ENCODE results near the gene RANBP10. TPM values are rescaled to one million over a fixed set of nuclear protein-coding genes. Genes with fewer than 3 reads are reported as not detected.

The RANBP10 gene
- total RNA-seq (29.4 TPM), polyA plus RNA-seq (10 to 100 TPM in 1 of 4 donors, 1 to 10 TPM in 3; 7.3 to 10.0 (median 8.0) TPM)

GRCh38 chr16:67806428-67807147, at the start of gene RANBP10, which contains the start of gene TSNAXIP1:
Gene RANBP10, minus strand, starts transcription at chr16:67806560. Its CDS starts 24 bp downstream, at chr16:67806536.
Gene TSNAXIP1, plus strand, starts transcription at chr16:67806889. Its CDS starts 261 bp downstream, at chr16:67807150.
- Mint-ChIP-seq H3K36me3 (peaks cover 5% of the 10 kb centered on the region), H3K27ac (peak within 1 kb of the TSS; percentile 86 to 91 (median 88)), H3K4me3 (peak within 1 kb of the TSS; percentile 92 to 99 (median 94)), H3K27me3 (no peaks in the 10 kb centered on the region), H3K9me3 (no peaks in the 10 kb centered on the region), H3K4me1 (peaks cover 5 to 48% (median 29%) of the 10 kb centered on the region in 4 donors)
- Histone ChIP-seq H3K27ac (ENCODE audit: insufficient read depth, low read length, poor library complexity, severe bottlenecking) (peak within 1 kb of the TSS; percentile 78), H3K4me3 (ENCODE audit: low read depth, low read length) (peak within 1 kb of the TSS; percentile 85), H3K4me1 (ENCODE audit: control insufficient read depth, insufficient read depth, low read length, poor library complexity, severe bottlenecking) (peaks cover 46% of the 10 kb centered on the region), H3K9me3 (ENCODE audit: control insufficient read depth in 2 of 2, low read length in 2 of 2) (no peaks in the 10 kb centered on the region), H3K27me3 (ENCODE audit: control insufficient read depth, insufficient read depth, low read length) (no peaks in the 10 kb centered on the region), H3K36me3 (ENCODE audit: control insufficient read depth, insufficient read depth, low read length) (peaks cover 7% of the 10 kb centered on the region)
- DNase-seq (peak; percentile 97 to 99 (median 98)), ATAC-seq (ENCODE audit: low read depth in 2 of 2) (peak; percentile 94 to 96)

GRCh38 chr16:67855789-67856188, 49.4 kb upstream of the RANBP10 start:
- Mint-ChIP-seq H3K4me3 (no peak overlapping the region), H3K27me3 (no peaks in the 10 kb centered on the region), H3K27ac (no peak overlapping the region), H3K36me3 (peaks cover 7% of the 10 kb centered on the region), H3K4me1 (peaks cover 4 to 36% (median 17%) of the 10 kb centered on the region in 4 donors), H3K9me3 (no peaks in the 10 kb centered on the region)
- DNase-seq = no peak
- no peaks in the 10 kb centered on the region for H3K27me3 ChIP-seq (ENCODE audit: control insufficient read depth, insufficient read depth, low read length)
- no peaks in the 10 kb centered on the region for H3K4me1 ChIP-seq (ENCODE audit: control insufficient read depth, insufficient read depth, low read length, poor library complexity, severe bottlenecking)
- ATAC-seq (ENCODE audit: low read depth in 2 of 2) = no peak
- H3K27ac ChIP-seq (ENCODE audit: insufficient read depth, low read length, poor library complexity, severe bottlenecking) = no peak overlapping the region
- H3K4me3 ChIP-seq (ENCODE audit: low read depth, low read length) = no peak overlapping the region
- no peaks in the 10 kb centered on the region for H3K9me3 ChIP-seq (ENCODE audit: control insufficient read depth in 2 of 2, low read length in 2 of 2)
- H3K36me3 ChIP-seq (ENCODE audit: control insufficient read depth, insufficient read depth, low read length) = no peaks in the 10 kb centered on the region

- no peak for ATAC-seq (ENCODE audit: low read depth in 2 of 2)
- no peak overlapping the region for H3K4me3 Mint-ChIP-seq
- no peaks in the 10 kb centered on the region for H3K4me1 ChIP-seq (ENCODE audit: control insufficient read depth, insufficient read depth, low read length, poor library complexity, severe bottlenecking)
- DNase-seq = no peak
- H3K36me3 ChIP-seq (ENCODE audit: control insufficient read depth, insufficient read depth, low read length) = no peaks in the 10 kb centered on the region
- no peaks in the 10 kb centered on the region for H3K27me3 ChIP-seq (ENCODE audit: control insufficient read depth, insufficient read depth, low read length)
- H3K27ac Mint-ChIP-seq = no peak overlapping the region
- peaks cover 4 to 49% (median 19%) of the 10 kb centered on the region in 4 donors for H3K4me1 Mint-ChIP-seq
- H3K27me3 Mint-ChIP-seq = no peaks in the 10 kb centered on the region
- no peak overlapping the region for H3K4me3 ChIP-seq (ENCODE audit: low read depth, low read length)
- no peaks in the 10 kb centered on the region for H3K9me3 Mint-ChIP-seq
- H3K36me3 Mint-ChIP-seq = peaks cover 4% of the 10 kb centered on the region
- H3K9me3 ChIP-seq (ENCODE audit: control insufficient read depth in 2 of 2, low read length in 2 of 2) = no peaks in the 10 kb centered on the region
- H3K27ac ChIP-seq (ENCODE audit: insufficient read depth, low read length, poor library complexity, severe bottlenecking) = no peak overlapping the region
These were observed 47.3 kb upstream of the RANBP10 start for GRCh38 chr16:67853670-67854069.

GRCh38 chr16:67848118-67848517, 41.8 kb upstream of the RANBP10 start:
- peaks cover 48% of the 10 kb centered on the region for H3K4me1 ChIP-seq (ENCODE audit: control insufficient read depth, insufficient read depth, low read length, poor library complexity, severe bottlenecking)
- no peaks in the 10 kb centered on the region for H3K9me3 Mint-ChIP-seq
- H3K27ac ChIP-seq (ENCODE audit: insufficient read depth, low read length, poor library complexity, severe bottlenecking) = no peak overlapping the region
- ATAC-seq (ENCODE audit: low read depth in 2 of 2) (no peak), DNase-seq (no peak)
- H3K4me3 Mint-ChIP-seq = peak overlapping the region; percentile 86 to 94 (median 90)
- H3K9me3 ChIP-seq (ENCODE audit: control insufficient read depth in 2 of 2, low read length in 2 of 2) = no peaks in the 10 kb centered on the region
- H3K27ac Mint-ChIP-seq = peak overlapping the region in 2 of 3 donors; percentile 5 to 78
- H3K4me3 ChIP-seq (ENCODE audit: low read depth, low read length) = peak overlapping the region; percentile 33
- H3K4me1 Mint-ChIP-seq = peaks cover 13 to 55% (median 28%) of the 10 kb centered on the region in 4 donors
- no peaks in the 10 kb centered on the region for H3K27me3 ChIP-seq (ENCODE audit: control insufficient read depth, insufficient read depth, low read length)
- H3K36me3 ChIP-seq (ENCODE audit: control insufficient read depth, insufficient read depth, low read length) = no peaks in the 10 kb centered on the region
- H3K36me3 Mint-ChIP-seq = no peaks in the 10 kb centered on the region
- no peaks in the 10 kb centered on the region for H3K27me3 Mint-ChIP-seq

GRCh38 chr16:67847064-67847861, 40.9 kb upstream of the RANBP10 start, which contains the start of gene CENPT:
Gene CENPT, minus strand, starts transcription at chr16:67847693. Its CDS starts 13,834 bp downstream, at chr16:67833859.
- Histone ChIP-seq H3K4me3 (ENCODE audit: low read depth, low read length) (peak within 1 kb of the TSS; percentile 80), H3K4me1 (ENCODE audit: control insufficient read depth, insufficient read depth, low read length, poor library complexity, severe bottlenecking) (peaks cover 50% of the 10 kb centered on the region), H3K27me3 (ENCODE audit: control insufficient read depth, insufficient read depth, low read length) (no peaks in the 10 kb centered on the region), H3K36me3 (ENCODE audit: control insufficient read depth, insufficient read depth, low read length) (no peaks in the 10 kb centered on the region), H3K27ac (ENCODE audit: insufficient read depth, low read length, poor library complexity, severe bottlenecking) (peak within 1 kb of the TSS; percentile 97), H3K9me3 (ENCODE audit: control insufficient read depth in 2 of 2, low read length in 2 of 2) (no peaks in the 10 kb centered on the region)
- H3K36me3 Mint-ChIP-seq = no peaks in the 10 kb centered on the region
- H3K9me3 Mint-ChIP-seq = no peaks in the 10 kb centered on the region
- peaks cover 13 to 59% (median 32%) of the 10 kb centered on the region in 4 donors for H3K4me1 Mint-ChIP-seq
- DNase-seq = peak in 1 of 3 donors; percentile 72
- H3K27me3 Mint-ChIP-seq = no peaks in the 10 kb centered on the region
- ATAC-seq (ENCODE audit: low read depth in 2 of 2) = peak; percentile 37 to 43
- peak within 1 kb of the TSS; percentile 88 to 95 (median 90) for H3K4me3 Mint-ChIP-seq
- H3K27ac Mint-ChIP-seq = peak within 1 kb of the TSS; percentile 82 to 93 (median 92)

GRCh38 chr16:67846320-67847063, 40.1 kb upstream of the RANBP10 start, which contains the start of gene NUTF2:
Gene NUTF2, plus strand, starts transcription at chr16:67846933. Its CDS starts 18,198 bp downstream, at chr16:67865131.
- peaks cover 52% of the 10 kb centered on the region for H3K4me1 ChIP-seq (ENCODE audit: control insufficient read depth, insufficient read depth, low read length, poor library complexity, severe bottlenecking)

GRCh38 chr16:67846063-67846319, 39.6 kb upstream of the RANBP10 start:
- DNase-seq (no peak), ATAC-seq (ENCODE audit: low read depth in 2 of 2) (no peak)
- no peaks in the 10 kb centered on the region for H3K27me3 ChIP-seq (ENCODE audit: control insufficient read depth, insufficient read depth, low read length)
- no peaks in the 10 kb centered on the region for H3K9me3 Mint-ChIP-seq
- peaks cover 55% of the 10 kb centered on the region for H3K4me1 ChIP-seq (ENCODE audit: control insufficient read depth, insufficient read depth, low read length, poor library complexity, severe bottlenecking)
- peak overlapping the region; percentile 97 for H3K27ac ChIP-seq (ENCODE audit: insufficient read depth, low read length, poor library complexity, severe bottlenecking)
- no peaks in the 10 kb centered on the region for H3K36me3 ChIP-seq (ENCODE audit: control insufficient read depth, insufficient read depth, low read length)
- H3K36me3 Mint-ChIP-seq = no peaks in the 10 kb centered on the region
- H3K9me3 ChIP-seq (ENCODE audit: control insufficient read depth in 2 of 2, low read length in 2 of 2) = no peaks in the 10 kb centered on the region
- H3K4me1 Mint-ChIP-seq = peaks cover 16 to 66% (median 35%) of the 10 kb centered on the region in 4 donors
- peak overlapping the region; percentile 80 for H3K4me3 ChIP-seq (ENCODE audit: low read depth, low read length)
- no peaks in the 10 kb centered on the region for H3K27me3 Mint-ChIP-seq
- H3K27ac Mint-ChIP-seq = peak overlapping the region; percentile 91 to 93 (median 93)
- peak overlapping the region; percentile 88 to 95 (median 90) for H3K4me3 Mint-ChIP-seq

More at GRCh38 chr16:67846320-67847063, 40.1 kb upstream of the RANBP10 start, which contains the start of gene NUTF2:
- H3K27ac Mint-ChIP-seq = peak within 1 kb of the TSS; percentile 91 to 93 (median 93)
- Histone ChIP-seq H3K9me3 (ENCODE audit: control insufficient read depth in 2 of 2, low read length in 2 of 2) (no peaks in the 10 kb centered on the region), H3K27me3 (ENCODE audit: control insufficient read depth, insufficient read depth, low read length) (no peaks in the 10 kb centered on the region), H3K27ac (ENCODE audit: insufficient read depth, low read length, poor library complexity, severe bottlenecking) (peak within 1 kb of the TSS; percentile 97), H3K4me3 (ENCODE audit: low read depth, low read length) (peak within 1 kb of the TSS; percentile 80), H3K36me3 (ENCODE audit: control insufficient read depth, insufficient read depth, low read length) (no peaks in the 10 kb centered on the region)
- H3K36me3 Mint-ChIP-seq = no peaks in the 10 kb centered on the region
- peak within 1 kb of the TSS; percentile 88 to 95 (median 90) for H3K4me3 Mint-ChIP-seq
- peak; percentile 92 to 97 (median 96) for DNase-seq
- H3K4me1 Mint-ChIP-seq = peaks cover 15 to 65% (median 34%) of the 10 kb centered on the region in 4 donors
- no peaks in the 10 kb centered on the region for H3K9me3 Mint-ChIP-seq
- H3K27me3 Mint-ChIP-seq = no peaks in the 10 kb centered on the region
- peak; percentile 68 to 71 for ATAC-seq (ENCODE audit: low read depth in 2 of 2)

Data from CD4-positive, CD25-positive, alpha-beta regulatory T cell (primary cell).